SK-N-SH (cell line): ENCODE measurements around the gene PRKCG. TPM values are rescaled to one million over a fixed set of nuclear protein-coding genes. Genes with fewer than 3 reads are reported as not detected.

Experiments used
- CTCF ChIA-PET: fragments of 300-600, 350-600 bp; formaldehyde crosslinking; extraction: SDS; loops from one replicate; lab custom pipeline; 2021; lab: Yijun Ruan, JAX
- POLR2A ChIA-PET: fragments of 350-600 bp; sonication (Branson Sonifier 250); formaldehyde crosslinking; extraction: SDS; loops from one replicate; lab custom pipeline; 2020; ENCODE audit warnings: antibody characterized with exemption, inconsistent platforms; lab: Yijun Ruan, JAX
- DNase-seq: peaks from one replicate; pipeline ENCODE4 v3.0.0; 2012
- H2AFZ ChIP-seq: fragments of 200-600 bp; sonication (generic); 2 replicates; pipeline ENCODE4 v1.8.1; 2016; ENCODE audit warnings: antibody characterized with exemption, mild to moderate bottlenecking, low read depth
- H3F3A ChIP-seq: fragments of 200-600 bp; sonication (generic); replicated peaks from 2 replicates; pipeline ENCODE3; 2016; ENCODE audit warnings: antibody characterized with exemption, mild to moderate bottlenecking; ENCODE audit not compliant: insufficient read depth
- H3K27ac ChIP-seq, 2 experiments: fragments of 200-500 bp in 1 of 2; fragments of 200-600 bp in 1 of 2; sonication (Bioruptor generic) in 1 of 2; sonication (generic), shearing (Covaris generic) in 1 of 2; 2 replicates each; pipeline versions ENCODE4 v1.5.1 to v1.6.1; 2014 to 2016; ENCODE audit warnings: low read depth in 2 of 2, inconsistent platforms in 1 of 2, low read length in 1 of 2, mild to moderate bottlenecking in 1 of 2, mixed read lengths in 1 of 2
- H3K27me3 ChIP-seq: fragments of 200-600 bp; sonication (generic), shearing (Covaris generic); 2 replicates; pipeline ENCODE4 v1.6.1; 2016; ENCODE audit warnings: mixed run types; ENCODE audit not compliant: insufficient read depth
- H3K36me3 ChIP-seq, 2 experiments: fragments of 200-500 bp in 1 of 2; fragments of 200-600 bp in 1 of 2; sonication (Bioruptor generic) in 1 of 2; sonication (generic) in 1 of 2; replicated peaks in 1 of 2; 2 replicates each; pipeline versions ENCODE3 to v1.5.1; 2014 to 2016; ENCODE audit warnings: low read length in 1 of 2, mild to moderate bottlenecking in 1 of 2; ENCODE audit not compliant: insufficient read depth in 2 of 2, control insufficient read depth in 1 of 2
- H3K4me1 ChIP-seq, 2 experiments: fragments of 200-500 bp in 1 of 2; fragments of 200-600 bp in 1 of 2; sonication (Bioruptor generic) in 1 of 2; sonication (generic), shearing (Covaris generic) in 1 of 2; 2 replicates each; pipeline versions ENCODE4 v1.5.1 to v1.6.1; 2014 to 2016; ENCODE audit warnings: low read depth in 1 of 2, low read length in 1 of 2, mixed run types in 1 of 2; ENCODE audit not compliant: insufficient read depth in 2 of 2, control insufficient read depth in 1 of 2
- H3K4me2 ChIP-seq: fragments of 200-600 bp; sonication (generic), shearing (Covaris generic); 2 replicates; pipeline ENCODE4 v1.6.1; 2017; ENCODE audit warnings: mixed run types
- H3K4me3 ChIP-seq, 2 experiments: fragments of 200-500 bp in 1 of 2; fragments of 200-600 bp in 1 of 2; sonication (Bioruptor generic) in 1 of 2; sonication (generic), shearing (Covaris generic) in 1 of 2; 2 replicates each; pipeline versions ENCODE4 v1.5.1 to v1.8.1; 2014 to 2016; ENCODE audit warnings: low read depth in 2 of 2, inconsistent platforms in 1 of 2, low read length in 1 of 2, mild to moderate bottlenecking in 1 of 2, mixed read lengths in 1 of 2, moderate library complexity in 1 of 2
- H3K79me2 ChIP-seq: fragments of 200-600 bp; sonication (generic); 2 replicates; pipeline ENCODE4 v1.8.1; 2017; ENCODE audit warnings: mild to moderate bottlenecking; ENCODE audit not compliant: insufficient read depth
- H3K9ac ChIP-seq: fragments of 200-600 bp; sonication (generic); 2 replicates; pipeline ENCODE4 v1.6.1; 2017; ENCODE audit warnings: mixed run types
- H3K9me2 ChIP-seq: fragments of 200-600 bp; sonication (generic); 2 replicates; pipeline ENCODE4 v1.6.1; 2017; ENCODE audit warnings: mixed run types
- H3K9me3 ChIP-seq: fragments of 200-600 bp; sonication (generic); 2 replicates; pipeline ENCODE4 v1.6.1; 2017; ENCODE audit warnings: mixed run types, mild to moderate bottlenecking, moderate library complexity
- H4K20me1 ChIP-seq: fragments of 200-600 bp; sonication (generic); 2 replicates; pipeline ENCODE4 v1.6.1; 2017; ENCODE audit warnings: mild to moderate bottlenecking, mixed run types; ENCODE audit not compliant: insufficient read depth
- ELF1 ChIP-seq: IDR thresholded peaks from 2 replicates; pipeline ENCODE4 v1.4.0; 2012
- FOSL2 ChIP-seq: IDR thresholded peaks from 2 replicates; pipeline ENCODE4 v1.4.0; 2012; ENCODE audit warnings: low read depth, mild to moderate bottlenecking, moderate library complexity, borderline replicate concordance
- FOXJ3 ChIP-seq: sonication (generic); formaldehyde crosslinking; IDR thresholded peaks from 2 replicates; pipeline ENCODE4 v1.5.1; 2020; ENCODE audit warnings: mild to moderate bottlenecking, missing genetic modification reagents
- GABPA ChIP-seq: IDR thresholded peaks from 2 replicates; pipeline ENCODE4 v1.4.0; 2012; ENCODE audit warnings: low read depth, mild to moderate bottlenecking
- JUND ChIP-seq: IDR thresholded peaks from 2 replicates; pipeline ENCODE4 v1.4.0; 2012
- MEF2A ChIP-seq: IDR thresholded peaks from 2 replicates; pipeline ENCODE4 v1.4.0; 2012; ENCODE audit warnings: low read depth, borderline replicate concordance
- POLR2AphosphoS5 ChIP-seq: IDR thresholded peaks from 2 replicates; pipeline ENCODE4 v1.6.1; 2012; ENCODE audit warnings: low read depth, low read length
- RAD21 ChIP-seq: IDR thresholded peaks from 2 replicates; pipeline ENCODE4 v1.6.1; 2012; ENCODE audit warnings: mild to moderate bottlenecking, low read length
- RXRA ChIP-seq: IDR thresholded peaks from 2 replicates; pipeline ENCODE4 v1.4.0; 2012; ENCODE audit warnings: low read depth, mild to moderate bottlenecking, borderline replicate concordance
- SIN3A ChIP-seq: IDR thresholded peaks from 2 replicates; pipeline ENCODE4 v1.6.1; 2012; ENCODE audit warnings: low read depth, mild to moderate bottlenecking, low read length, moderate library complexity, borderline replicate concordance
- SMC3 ChIP-seq: IDR thresholded peaks from 2 replicates; pipeline ENCODE4 v1.6.1; 2012; ENCODE audit warnings: low read depth, low read length, improper control_type of control experiment
- TAF1 ChIP-seq: IDR thresholded peaks from 2 replicates; pipeline ENCODE4 v1.6.1; 2012; ENCODE audit warnings: low read depth, mild to moderate bottlenecking, low read length, moderate library complexity, borderline replicate concordance
- TCF12 ChIP-seq: IDR thresholded peaks from 2 replicates; pipeline ENCODE4 v1.4.0; 2012
- TEAD4 ChIP-seq: IDR thresholded peaks from 2 replicates; pipeline ENCODE4 v1.4.0; 2012; ENCODE audit warnings: mild to moderate bottlenecking, borderline replicate concordance; ENCODE audit not compliant: insufficient read depth
- USF2 ChIP-seq: fragments of 150-350 bp; IDR thresholded peaks from 2 replicates; pipeline ENCODE4 v1.6.1; 2017; ENCODE audit warnings: antibody characterized with exemption, low read length, low read depth, borderline replicate concordance
- YY1 ChIP-seq: IDR thresholded peaks from 2 replicates; pipeline ENCODE4 v1.4.0; 2012; ENCODE audit warnings: low read depth, mild to moderate bottlenecking
- WGBS: methylation state at CpG from one replicate; pipeline ENCODE4 v1.1.6; 2017; ENCODE audit warnings: low lambda C conversion rate; 5-methylcytosine and 5-hydroxymethylcytosine counted together
- polyA plus RNA-seq, 3 experiments: library from polyadenylated mRNA; depleted of rRNA; stranded (reverse); fragments of >200 nt; gene quantifications; 2 replicates each; pipeline ENCODE4 v1.2.3, GENCODE V29; 2012
- TF ChIP-seq, protein P1 (sequence below): IDR thresholded peaks from 2 replicates; pipeline ENCODE4 v1.6.1; 2012; ENCODE audit warnings: mild to moderate bottlenecking, low read depth, low read length, moderate library complexity
- TF ChIP-seq, protein P2 (sequence below): fragments of 200-600 bp; sonication (generic); IDR thresholded peaks from 2 replicates; pipeline ENCODE4 v1.6.1; 2017; ENCODE audit warnings: antibody characterized with exemption, mild to moderate bottlenecking, moderate library complexity
- TF ChIP-seq, protein P3 (sequence below): IDR thresholded peaks from 2 replicates; pipeline ENCODE4 v1.4.0; 2012; ENCODE audit warnings: low read depth

PRKCG gene
- polyA plus RNA-seq, 1 of the 3 experiments (the other 2 are of a cell fraction) = 0.08 TPM

DNA sequence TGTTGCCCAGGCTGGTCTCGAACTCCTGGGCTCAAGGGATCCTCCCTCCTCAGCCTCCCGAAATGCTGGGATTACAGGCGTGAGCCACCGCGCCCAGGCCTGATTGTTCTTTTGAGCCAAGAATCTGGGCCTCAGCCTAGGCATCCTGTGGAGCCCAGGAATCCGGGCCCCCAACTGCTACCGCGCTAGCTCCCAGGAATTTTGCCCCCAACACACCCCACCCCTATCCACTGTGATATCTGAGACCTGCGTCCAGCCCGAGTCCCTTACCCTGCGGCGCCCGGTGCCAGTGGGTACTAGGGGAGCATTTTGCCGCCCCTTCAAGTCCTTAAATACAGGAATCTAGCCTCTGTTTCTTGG lies 15.2 kb upstream of the PRKCG start:
- TF ChIP-seq RXRA (no peak), GABPA (0 out of 2 replicates have a peak, but pooled peaks have one; percentile 6)
- TF ChIP-seq, all 33 proteins: peak for 1
- WGBS = 37% methylated on average over 14 of the region's 14 CpGs
- Histone ChIP-seq H3K79me2 (peaks cover 34% of the 10 kb centered on the region), H3K4me1 (peaks cover 5 to 16% of the 10 kb centered on the region in 2 experiments; a peak in 2 of 4 replicates), H3K9me3 (no peaks in the 10 kb centered on the region), H3K9me2 (no peaks in the 10 kb centered on the region), H2AFZ (no peak overlapping the region), H3K27ac (peak overlapping the region; percentile 81 to 96), H3K27me3 (no peaks in the 10 kb centered on the region), H3F3A (peaks cover 6% of the 10 kb centered on the region), H3K36me3 (peaks cover 0 to 4% of the 10 kb centered on the region in 2 experiments), H3K9ac (peak overlapping the region; percentile 93), H3K4me2 (peak overlapping the region; percentile 89), H3K4me3 (peak overlapping the region; percentile 50 to 60), H4K20me1 (peaks cover 13% of the 10 kb centered on the region)
- ChIA-PET POLR2A (interaction anchor here (0.8 kb wide), 1 partner anchor 113 kb away, joined by 3 read pairs; no protein-coding TSS in a partner anchor), CTCF (interaction anchor here (1.1 to 2.4 kb wide), 9 partner anchors 15 to 163 kb away, joined by 3 to 9 read pairs (median 3); partner anchors contain the start of gene PRKCG)
- no peak for DNase-seq

- POLR2A ChIA-PET = interaction anchor here (0.8 to 2.2 kb wide), 5 partner anchors 8 to 322 kb away, joined by 3 to 16 read pairs (median 3); partner anchors contain the start of genes MBOAT7, PRPF31 and TFPT
- H2AFZ ChIP-seq = no peak within 1 kb of the TSS
- CTCF ChIA-PET = interaction anchor here (0.5 to 2.4 kb wide), 9 partner anchors 11 to 163 kb away, joined by 3 to 10 read pairs (median 4); partner anchors contain the start of gene PRKCG
- TF ChIP-seq TAF1 (peak; percentile 49; the same call in 1 of the 2 replicates), USF2 (no peak), SMC3 (no peak), MEF2A (no peak), GABPA (peak; percentile 11; the same call in 1 of the 2 replicates), TCF12 (0 out of 2 replicates have a peak, but pooled peaks have one; percentile 6), JUND (no peak), SIN3A (peak; percentile 48; the same call in 1 of the 2 replicates), FOXJ3 (CRISPR knock-in tag) (no peak), FOSL2 (no peak), TEAD4 (no peak), YY1 (no peak), POLR2AphosphoS5 (peak; percentile 57; the same call in 1 of the 2 replicates), RAD21 (no peak), ELF1 (peak; percentile 49; the same call in 1 of the 2 replicates)
- TF ChIP-seq, protein P1, sequence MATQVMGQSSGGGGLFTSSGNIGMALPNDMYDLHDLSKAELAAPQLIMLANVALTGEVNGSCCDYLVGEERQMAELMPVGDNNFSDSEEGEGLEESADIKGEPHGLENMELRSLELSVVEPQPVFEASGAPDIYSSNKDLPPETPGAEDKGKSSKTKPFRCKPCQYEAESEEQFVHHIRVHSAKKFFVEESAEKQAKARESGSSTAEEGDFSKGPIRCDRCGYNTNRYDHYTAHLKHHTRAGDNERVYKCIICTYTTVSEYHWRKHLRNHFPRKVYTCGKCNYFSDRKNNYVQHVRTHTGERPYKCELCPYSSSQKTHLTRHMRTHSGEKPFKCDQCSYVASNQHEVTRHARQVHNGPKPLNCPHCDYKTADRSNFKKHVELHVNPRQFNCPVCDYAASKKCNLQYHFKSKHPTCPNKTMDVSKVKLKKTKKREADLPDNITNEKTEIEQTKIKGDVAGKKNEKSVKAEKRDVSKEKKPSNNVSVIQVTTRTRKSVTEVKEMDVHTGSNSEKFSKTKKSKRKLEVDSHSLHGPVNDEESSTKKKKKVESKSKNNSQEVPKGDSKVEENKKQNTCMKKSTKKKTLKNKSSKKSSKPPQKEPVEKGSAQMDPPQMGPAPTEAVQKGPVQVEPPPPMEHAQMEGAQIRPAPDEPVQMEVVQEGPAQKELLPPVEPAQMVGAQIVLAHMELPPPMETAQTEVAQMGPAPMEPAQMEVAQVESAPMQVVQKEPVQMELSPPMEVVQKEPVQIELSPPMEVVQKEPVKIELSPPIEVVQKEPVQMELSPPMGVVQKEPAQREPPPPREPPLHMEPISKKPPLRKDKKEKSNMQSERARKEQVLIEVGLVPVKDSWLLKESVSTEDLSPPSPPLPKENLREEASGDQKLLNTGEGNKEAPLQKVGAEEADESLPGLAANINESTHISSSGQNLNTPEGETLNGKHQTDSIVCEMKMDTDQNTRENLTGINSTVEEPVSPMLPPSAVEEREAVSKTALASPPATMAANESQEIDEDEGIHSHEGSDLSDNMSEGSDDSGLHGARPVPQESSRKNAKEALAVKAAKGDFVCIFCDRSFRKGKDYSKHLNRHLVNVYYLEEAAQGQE = no peak
- TF ChIP-seq, protein P2, sequence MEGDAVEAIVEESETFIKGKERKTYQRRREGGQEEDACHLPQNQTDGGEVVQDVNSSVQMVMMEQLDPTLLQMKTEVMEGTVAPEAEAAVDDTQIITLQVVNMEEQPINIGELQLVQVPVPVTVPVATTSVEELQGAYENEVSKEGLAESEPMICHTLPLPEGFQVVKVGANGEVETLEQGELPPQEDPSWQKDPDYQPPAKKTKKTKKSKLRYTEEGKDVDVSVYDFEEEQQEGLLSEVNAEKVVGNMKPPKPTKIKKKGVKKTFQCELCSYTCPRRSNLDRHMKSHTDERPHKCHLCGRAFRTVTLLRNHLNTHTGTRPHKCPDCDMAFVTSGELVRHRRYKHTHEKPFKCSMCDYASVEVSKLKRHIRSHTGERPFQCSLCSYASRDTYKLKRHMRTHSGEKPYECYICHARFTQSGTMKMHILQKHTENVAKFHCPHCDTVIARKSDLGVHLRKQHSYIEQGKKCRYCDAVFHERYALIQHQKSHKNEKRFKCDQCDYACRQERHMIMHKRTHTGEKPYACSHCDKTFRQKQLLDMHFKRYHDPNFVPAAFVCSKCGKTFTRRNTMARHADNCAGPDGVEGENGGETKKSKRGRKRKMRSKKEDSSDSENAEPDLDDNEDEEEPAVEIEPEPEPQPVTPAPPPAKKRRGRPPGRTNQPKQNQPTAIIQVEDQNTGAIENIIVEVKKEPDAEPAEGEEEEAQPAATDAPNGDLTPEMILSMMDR = no peak
- TF ChIP-seq, protein P3, sequence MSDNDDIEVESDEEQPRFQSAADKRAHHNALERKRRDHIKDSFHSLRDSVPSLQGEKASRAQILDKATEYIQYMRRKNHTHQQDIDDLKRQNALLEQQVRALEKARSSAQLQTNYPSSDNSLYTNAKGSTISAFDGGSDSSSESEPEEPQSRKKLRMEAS = no peak
These were observed 14.5 kb upstream of the PRKCG start, which contains the start of gene MYADM for GRCh38 chr19:53867225-53868090. MYADM (plus strand) TSS chr19:53867883; CDS start chr19:53873530, 5,647 bp downstream.

More at GRCh38 chr19:53867225-53868090, 14.5 kb upstream of the PRKCG start, which contains the start of gene MYADM:
- Histone ChIP-seq H4K20me1 (peaks cover 16% of the 10 kb centered on the region), H3K4me2 (peak within 1 kb of the TSS; percentile 93), H3K4me1 (peaks cover 5 to 16% of the 10 kb centered on the region in 2 experiments; a peak in 2 of 4 replicates), H3K9me3 (no peaks in the 10 kb centered on the region), H3K79me2 (peaks cover 38% of the 10 kb centered on the region), H3K36me3 (peaks cover 0 to 5% of the 10 kb centered on the region in 2 experiments), H3F3A (peaks cover 9% of the 10 kb centered on the region), H3K4me3 (peak within 1 kb of the TSS; percentile 79 to 86), H3K27ac (peak within 1 kb of the TSS; percentile 90 to 96), H3K9ac (peak within 1 kb of the TSS; percentile 94), H3K9me2 (no peaks in the 10 kb centered on the region), H3K27me3 (no peaks in the 10 kb centered on the region)
- peak; percentile 97 for DNase-seq
- 5% methylated on average over 11 of the region's 37 CpGs for WGBS
